Measurements from ENCODE around the gene TRIP12.

- TF ChIP-seq SP1 (IDR thresholded peaks at IDR 0.05) (no peak), ELF4 (IDR thresholded peaks at IDR 0.05) (no peak), SUZ12 (IDR thresholded peaks at IDR 0.05) (no peak)
Observed at GRCh38 chr2:229910832-229911412, 10.9 kb downstream of the TRIP12 start.

Data from HEK293T (cell line).